ENCODE data around the gene SPINK5.

- TF ChIP-seq, protein P1, sequence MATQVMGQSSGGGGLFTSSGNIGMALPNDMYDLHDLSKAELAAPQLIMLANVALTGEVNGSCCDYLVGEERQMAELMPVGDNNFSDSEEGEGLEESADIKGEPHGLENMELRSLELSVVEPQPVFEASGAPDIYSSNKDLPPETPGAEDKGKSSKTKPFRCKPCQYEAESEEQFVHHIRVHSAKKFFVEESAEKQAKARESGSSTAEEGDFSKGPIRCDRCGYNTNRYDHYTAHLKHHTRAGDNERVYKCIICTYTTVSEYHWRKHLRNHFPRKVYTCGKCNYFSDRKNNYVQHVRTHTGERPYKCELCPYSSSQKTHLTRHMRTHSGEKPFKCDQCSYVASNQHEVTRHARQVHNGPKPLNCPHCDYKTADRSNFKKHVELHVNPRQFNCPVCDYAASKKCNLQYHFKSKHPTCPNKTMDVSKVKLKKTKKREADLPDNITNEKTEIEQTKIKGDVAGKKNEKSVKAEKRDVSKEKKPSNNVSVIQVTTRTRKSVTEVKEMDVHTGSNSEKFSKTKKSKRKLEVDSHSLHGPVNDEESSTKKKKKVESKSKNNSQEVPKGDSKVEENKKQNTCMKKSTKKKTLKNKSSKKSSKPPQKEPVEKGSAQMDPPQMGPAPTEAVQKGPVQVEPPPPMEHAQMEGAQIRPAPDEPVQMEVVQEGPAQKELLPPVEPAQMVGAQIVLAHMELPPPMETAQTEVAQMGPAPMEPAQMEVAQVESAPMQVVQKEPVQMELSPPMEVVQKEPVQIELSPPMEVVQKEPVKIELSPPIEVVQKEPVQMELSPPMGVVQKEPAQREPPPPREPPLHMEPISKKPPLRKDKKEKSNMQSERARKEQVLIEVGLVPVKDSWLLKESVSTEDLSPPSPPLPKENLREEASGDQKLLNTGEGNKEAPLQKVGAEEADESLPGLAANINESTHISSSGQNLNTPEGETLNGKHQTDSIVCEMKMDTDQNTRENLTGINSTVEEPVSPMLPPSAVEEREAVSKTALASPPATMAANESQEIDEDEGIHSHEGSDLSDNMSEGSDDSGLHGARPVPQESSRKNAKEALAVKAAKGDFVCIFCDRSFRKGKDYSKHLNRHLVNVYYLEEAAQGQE (IDR thresholded peaks at IDR 0.05) = no peak
- TF ChIP-seq, protein P2, sequence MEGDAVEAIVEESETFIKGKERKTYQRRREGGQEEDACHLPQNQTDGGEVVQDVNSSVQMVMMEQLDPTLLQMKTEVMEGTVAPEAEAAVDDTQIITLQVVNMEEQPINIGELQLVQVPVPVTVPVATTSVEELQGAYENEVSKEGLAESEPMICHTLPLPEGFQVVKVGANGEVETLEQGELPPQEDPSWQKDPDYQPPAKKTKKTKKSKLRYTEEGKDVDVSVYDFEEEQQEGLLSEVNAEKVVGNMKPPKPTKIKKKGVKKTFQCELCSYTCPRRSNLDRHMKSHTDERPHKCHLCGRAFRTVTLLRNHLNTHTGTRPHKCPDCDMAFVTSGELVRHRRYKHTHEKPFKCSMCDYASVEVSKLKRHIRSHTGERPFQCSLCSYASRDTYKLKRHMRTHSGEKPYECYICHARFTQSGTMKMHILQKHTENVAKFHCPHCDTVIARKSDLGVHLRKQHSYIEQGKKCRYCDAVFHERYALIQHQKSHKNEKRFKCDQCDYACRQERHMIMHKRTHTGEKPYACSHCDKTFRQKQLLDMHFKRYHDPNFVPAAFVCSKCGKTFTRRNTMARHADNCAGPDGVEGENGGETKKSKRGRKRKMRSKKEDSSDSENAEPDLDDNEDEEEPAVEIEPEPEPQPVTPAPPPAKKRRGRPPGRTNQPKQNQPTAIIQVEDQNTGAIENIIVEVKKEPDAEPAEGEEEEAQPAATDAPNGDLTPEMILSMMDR (IDR thresholded peaks at IDR 0.05) = no peak
- TF ChIP-seq MYC (IDR thresholded peaks at IDR 0.05; ENCODE audit: borderline replicate concordance, low read length) (no peak), JUNB (IDR thresholded peaks at IDR 0.05) (no peak), RAD21 (conservative IDR thresholded peaks at IDR 0.05 in 1 of 2, IDR thresholded peaks at IDR 0.05 in 1 of 2) (no peak), HDAC2 (IDR thresholded peaks at IDR 0.05) (no peak), BHLHE40 (IDR thresholded peaks at IDR 0.05; ENCODE audit: low read depth, low read length) (no peak)
Measured at GRCh38 chr5:148107608-148108007, 43.8 kb downstream of the SPINK5 start.
